Liver (tissue), 3 donors: ENCODE results near the gene GLP2R.

Source experiments
- FOXA1 ChIP-seq: IDR thresholded peaks from 2 replicates; pipeline ENCODE4 v1.6.1; 2016; ENCODE audit warnings: antibody characterized with exemption
- RXRA ChIP-seq, 2 donors: IDR thresholded peaks; 2 replicates each; pipeline ENCODE4 v1.6.1; 2017 to 2018; ENCODE audit warnings: antibody characterized with exemption in 2 of 2, mild to moderate bottlenecking in 1 of 2
- TF ChIP-seq, protein P1 (sequence below): IDR thresholded peaks from 2 replicates; pipeline ENCODE4 v1.6.1; 2016; ENCODE audit warnings: antibody characterized with exemption, mild to moderate bottlenecking
- TF ChIP-seq, protein P2 (sequence below): IDR thresholded peaks from 2 replicates; pipeline ENCODE4 v1.6.1; 2016; ENCODE audit warnings: antibody characterized with exemption
- TF ChIP-seq, protein P3 (sequence below): fragments of 150-350 bp; IDR thresholded peaks from 2 replicates; pipeline ENCODE4 v1.5.1; 2017; ENCODE audit warnings: improper control_type of control experiment, low read depth, low read length; ENCODE audit not compliant: missing input control
- donor health status: healthy.
- donor health status: healthy.

DNA sequence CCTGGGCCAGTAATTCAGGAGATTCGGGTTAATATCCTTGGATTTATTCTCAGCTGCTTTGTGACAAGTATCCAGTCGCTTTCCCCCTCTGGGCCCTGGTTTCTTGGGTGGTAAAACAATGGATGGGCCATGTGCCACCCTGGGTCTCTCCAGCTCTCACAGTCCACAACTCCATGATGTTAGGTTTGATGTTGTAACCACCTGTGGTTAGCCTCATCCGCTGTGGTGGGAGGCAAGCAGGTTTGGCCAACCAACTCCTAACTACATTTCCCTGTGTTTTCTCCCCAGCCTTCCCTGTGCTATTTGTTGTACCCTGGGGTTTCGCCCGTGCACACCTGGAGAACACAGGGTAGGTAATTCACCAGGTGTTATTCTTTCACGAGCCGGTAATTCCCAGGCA lies 35.1 kb downstream of the GLP2R start:
- TF ChIP-seq, protein P1, sequence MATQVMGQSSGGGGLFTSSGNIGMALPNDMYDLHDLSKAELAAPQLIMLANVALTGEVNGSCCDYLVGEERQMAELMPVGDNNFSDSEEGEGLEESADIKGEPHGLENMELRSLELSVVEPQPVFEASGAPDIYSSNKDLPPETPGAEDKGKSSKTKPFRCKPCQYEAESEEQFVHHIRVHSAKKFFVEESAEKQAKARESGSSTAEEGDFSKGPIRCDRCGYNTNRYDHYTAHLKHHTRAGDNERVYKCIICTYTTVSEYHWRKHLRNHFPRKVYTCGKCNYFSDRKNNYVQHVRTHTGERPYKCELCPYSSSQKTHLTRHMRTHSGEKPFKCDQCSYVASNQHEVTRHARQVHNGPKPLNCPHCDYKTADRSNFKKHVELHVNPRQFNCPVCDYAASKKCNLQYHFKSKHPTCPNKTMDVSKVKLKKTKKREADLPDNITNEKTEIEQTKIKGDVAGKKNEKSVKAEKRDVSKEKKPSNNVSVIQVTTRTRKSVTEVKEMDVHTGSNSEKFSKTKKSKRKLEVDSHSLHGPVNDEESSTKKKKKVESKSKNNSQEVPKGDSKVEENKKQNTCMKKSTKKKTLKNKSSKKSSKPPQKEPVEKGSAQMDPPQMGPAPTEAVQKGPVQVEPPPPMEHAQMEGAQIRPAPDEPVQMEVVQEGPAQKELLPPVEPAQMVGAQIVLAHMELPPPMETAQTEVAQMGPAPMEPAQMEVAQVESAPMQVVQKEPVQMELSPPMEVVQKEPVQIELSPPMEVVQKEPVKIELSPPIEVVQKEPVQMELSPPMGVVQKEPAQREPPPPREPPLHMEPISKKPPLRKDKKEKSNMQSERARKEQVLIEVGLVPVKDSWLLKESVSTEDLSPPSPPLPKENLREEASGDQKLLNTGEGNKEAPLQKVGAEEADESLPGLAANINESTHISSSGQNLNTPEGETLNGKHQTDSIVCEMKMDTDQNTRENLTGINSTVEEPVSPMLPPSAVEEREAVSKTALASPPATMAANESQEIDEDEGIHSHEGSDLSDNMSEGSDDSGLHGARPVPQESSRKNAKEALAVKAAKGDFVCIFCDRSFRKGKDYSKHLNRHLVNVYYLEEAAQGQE = no peak
- TF ChIP-seq, protein P2, sequence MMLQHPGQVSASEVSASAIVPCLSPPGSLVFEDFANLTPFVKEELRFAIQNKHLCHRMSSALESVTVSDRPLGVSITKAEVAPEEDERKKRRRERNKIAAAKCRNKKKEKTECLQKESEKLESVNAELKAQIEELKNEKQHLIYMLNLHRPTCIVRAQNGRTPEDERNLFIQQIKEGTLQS = no peak
- TF ChIP-seq, protein P3, sequence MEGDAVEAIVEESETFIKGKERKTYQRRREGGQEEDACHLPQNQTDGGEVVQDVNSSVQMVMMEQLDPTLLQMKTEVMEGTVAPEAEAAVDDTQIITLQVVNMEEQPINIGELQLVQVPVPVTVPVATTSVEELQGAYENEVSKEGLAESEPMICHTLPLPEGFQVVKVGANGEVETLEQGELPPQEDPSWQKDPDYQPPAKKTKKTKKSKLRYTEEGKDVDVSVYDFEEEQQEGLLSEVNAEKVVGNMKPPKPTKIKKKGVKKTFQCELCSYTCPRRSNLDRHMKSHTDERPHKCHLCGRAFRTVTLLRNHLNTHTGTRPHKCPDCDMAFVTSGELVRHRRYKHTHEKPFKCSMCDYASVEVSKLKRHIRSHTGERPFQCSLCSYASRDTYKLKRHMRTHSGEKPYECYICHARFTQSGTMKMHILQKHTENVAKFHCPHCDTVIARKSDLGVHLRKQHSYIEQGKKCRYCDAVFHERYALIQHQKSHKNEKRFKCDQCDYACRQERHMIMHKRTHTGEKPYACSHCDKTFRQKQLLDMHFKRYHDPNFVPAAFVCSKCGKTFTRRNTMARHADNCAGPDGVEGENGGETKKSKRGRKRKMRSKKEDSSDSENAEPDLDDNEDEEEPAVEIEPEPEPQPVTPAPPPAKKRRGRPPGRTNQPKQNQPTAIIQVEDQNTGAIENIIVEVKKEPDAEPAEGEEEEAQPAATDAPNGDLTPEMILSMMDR = no peak
- TF ChIP-seq FOXA1 (no peak), RXRA (IDR thresholded peaks at IDR 0.05) (no peak)
